Frontal cortex (tissue), 4 donors: ENCODE measurements around the gene HDAC10. TPM values are rescaled to one million over a fixed set of nuclear protein-coding genes. Genes with fewer than 3 reads are reported as not detected.
"Not testable (repeated sequence)": the region's sequence is repeated elsewhere in the genome, so short reads cannot be mapped to it uniquely, and the experiment has no call there.

ENCODE experiments used
- DNase-seq, 2 donors: peaks; one replicate each; pipeline ENCODE4 v3.0.0; 2012; ENCODE audit warnings: low spot score in 2 of 2
- FAIRE-seq: peaks from 2 replicates; lab custom pipeline; 2012; peaks lifted over from hg19 to GRCh38; lab: Jason Lieb, UNC
- total RNA-seq: library from RNA; depleted of rRNA; stranded (reverse); fragments of >200 nt; gene quantifications from one replicate; pipeline ENCODE4 v1.2.3, GENCODE V29; 2014
- donor health status: control.
- donor health status: control.
- donor health status: control.

HDAC10 gene
- total RNA-seq, 1 donor from 2014 or later: 16.7 TPM

GRCh38 chr22:50208430-50208938 lies 42.6 kb downstream of the HDAC10 start:
- FAIRE-seq (no peak), DNase-seq (no peak)

GRCh38 chr22:50207383-50208140 lies 43.5 kb downstream of the HDAC10 start:
- DNase-seq (peak in 1 of 2 donors; percentile 22), FAIRE-seq (no peak)

- no peak for FAIRE-seq
- DNase-seq: no peak
Measured at GRCh38 chr22:50206599-50206998, 44.5 kb downstream of the HDAC10 start.

DNA sequence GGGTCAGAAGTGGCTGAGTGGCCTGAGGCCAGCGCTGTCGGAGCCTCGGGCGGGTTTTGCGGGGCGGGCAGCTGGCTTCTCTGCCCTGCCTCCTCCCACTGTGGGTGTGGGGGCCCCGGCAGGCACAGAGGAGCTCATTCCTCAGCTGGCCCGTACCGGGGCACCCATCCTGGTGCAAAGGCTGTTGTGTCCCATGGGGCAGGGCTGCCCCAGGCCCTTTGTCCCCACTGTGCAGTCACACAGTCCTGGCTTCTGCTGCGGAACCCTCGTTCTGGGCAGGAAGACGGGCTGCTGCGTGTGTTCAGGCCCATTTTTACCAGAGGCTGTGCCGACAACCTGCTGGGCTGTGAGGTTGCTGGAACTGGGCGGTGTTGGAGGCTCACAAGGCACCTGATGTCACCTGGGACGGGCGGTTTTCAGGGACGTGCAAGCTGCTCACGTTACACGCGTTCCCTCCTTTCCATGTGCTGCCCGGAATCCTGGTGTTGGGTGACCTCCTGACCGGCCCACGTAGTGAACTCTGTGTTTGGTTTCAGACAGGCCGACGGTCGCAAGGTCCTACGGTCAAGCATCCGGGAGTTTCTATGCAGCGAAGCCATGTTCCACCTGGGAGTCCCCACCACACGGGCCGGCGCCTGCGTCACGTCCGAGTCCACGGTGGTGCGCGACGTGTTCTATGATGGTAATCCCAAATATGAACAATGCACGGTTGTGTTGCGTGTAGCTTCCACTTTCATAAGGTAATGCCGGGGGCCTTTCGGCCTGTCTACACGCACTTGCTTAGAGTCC lies 45.1 kb downstream of the HDAC10 start:
- FAIRE-seq: no peak
- DNase-seq: no peak

- FAIRE-seq, DNase-seq: not testable (repeated sequence)
Measured at GRCh38 chr22:50204998-50205397, 46.1 kb downstream of the HDAC10 start.

DNA sequence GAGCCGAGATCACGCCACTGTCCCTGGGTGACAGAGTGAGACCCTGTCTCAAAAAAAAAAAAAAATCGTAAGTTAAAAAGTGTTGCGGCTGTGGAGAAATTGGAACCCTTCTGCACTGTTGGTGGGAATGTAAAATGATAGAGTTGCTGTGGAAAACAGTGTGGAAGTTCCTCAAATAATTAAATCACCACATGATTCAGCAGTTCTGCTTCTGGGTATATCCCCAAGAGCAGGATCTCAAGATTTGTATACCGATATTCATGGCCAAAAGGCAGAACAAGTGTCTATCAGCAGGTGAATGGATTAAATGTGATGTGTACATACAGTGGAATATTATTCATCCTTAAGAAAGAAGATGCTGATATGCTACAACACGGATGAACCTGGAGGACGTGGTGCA lies 46.5 kb downstream of the HDAC10 start:
- DNase-seq (no peak), FAIRE-seq (no peak)

DNA sequence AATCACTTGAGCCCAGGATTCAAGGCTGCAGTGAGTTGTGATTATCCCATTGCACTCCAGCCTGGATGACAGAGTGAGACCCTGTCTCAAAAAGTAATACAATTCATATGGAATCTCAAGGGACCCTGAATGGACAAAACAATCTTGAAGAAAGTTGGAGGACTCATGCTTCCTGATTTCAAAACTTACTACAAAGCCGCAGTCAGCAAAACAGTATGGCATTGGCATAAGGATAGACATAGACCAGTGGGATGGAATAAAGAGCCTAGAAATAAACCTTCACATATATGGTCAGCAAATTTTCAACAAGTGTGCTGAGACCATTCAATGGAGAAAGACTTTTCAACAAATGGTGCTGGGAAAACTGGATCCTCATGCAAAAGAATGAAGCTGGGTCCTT lies 47.8 kb downstream of the HDAC10 start:
- FAIRE-seq (no peak), DNase-seq (no peak)

- FAIRE-seq: no peak
- DNase-seq: no peak
Measured at GRCh38 chr22:50202130-50202666, 48.9 kb downstream of the HDAC10 start.

GRCh38 chr22:50201191-50202129 lies 49.6 kb downstream of the HDAC10 start:
- FAIRE-seq (no peak), DNase-seq (peak; percentile 65 to 77)

GRCh38 chr22:50200461-50201190 lies 50.4 kb downstream of the HDAC10 start, which contains the start of gene SELENOO:
Gene SELENOO, plus strand, starts transcription at chr22:50201011. Its CDS starts 26 bp downstream, at chr22:50201037.
- FAIRE-seq (no peak), DNase-seq (peak; percentile 100)

DNA sequence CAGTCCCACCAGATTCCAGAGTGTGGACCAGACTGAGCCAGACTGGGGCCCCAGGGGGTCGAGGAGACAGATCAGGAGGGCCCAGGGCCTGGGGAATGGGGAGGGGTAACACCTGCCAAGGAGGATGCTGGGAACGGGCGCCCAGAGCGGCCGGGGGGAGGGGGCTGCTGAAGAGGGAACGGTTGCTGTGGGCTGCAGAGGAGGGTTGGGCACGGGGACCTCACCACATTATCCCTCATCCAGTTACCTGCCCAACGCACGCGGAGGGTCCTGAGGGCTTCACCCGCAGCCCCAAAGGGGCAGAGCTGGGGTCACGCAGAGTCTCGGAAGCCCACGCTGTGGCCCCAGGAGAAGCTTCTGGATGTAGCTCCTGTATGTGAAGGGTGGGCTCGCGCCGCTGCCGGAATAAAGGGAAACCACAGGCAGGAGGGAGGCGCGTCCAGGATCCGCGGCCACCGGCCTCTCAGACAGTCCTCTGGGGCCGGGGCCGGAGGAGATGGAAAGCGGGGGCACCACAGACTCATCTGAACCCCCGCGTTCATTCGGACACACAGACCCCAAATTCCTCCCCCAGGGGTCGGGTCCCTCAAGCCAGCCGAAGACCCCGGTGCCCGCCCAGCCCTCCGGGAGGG lies 51.1 kb downstream of the HDAC10 start:
- DNase-seq (no peak), FAIRE-seq (no peak)

GRCh38 chr22:50199251-50199721 lies 51.8 kb downstream of the HDAC10 start:
- FAIRE-seq (no peak), DNase-seq (no peak)

DNA sequence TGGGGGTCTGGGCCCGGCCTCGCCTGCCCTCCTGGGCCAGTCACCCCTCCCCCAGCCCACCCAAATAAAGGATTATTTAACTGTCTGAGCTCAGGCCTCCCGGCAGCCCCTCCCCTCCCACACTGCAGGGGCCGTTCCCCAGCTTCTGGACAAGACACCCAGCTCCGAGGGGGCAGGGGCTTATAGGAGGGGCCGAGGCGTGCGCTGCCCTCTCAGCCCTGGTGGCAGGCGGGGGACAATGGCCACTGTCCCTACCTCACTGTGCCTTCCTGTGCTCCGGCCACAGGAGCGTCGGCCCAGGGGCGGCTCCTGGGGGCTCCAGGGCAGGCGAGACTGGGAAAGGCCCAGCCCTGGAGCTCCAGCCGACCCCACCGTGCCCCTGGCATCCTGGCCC lies 52.4 kb downstream of the HDAC10 start:
- FAIRE-seq (no peak), DNase-seq (no peak)

GRCh38 chr22:50197856-50198623 lies 53.0 kb downstream of the HDAC10 start:
- no peak for FAIRE-seq
- no peak for DNase-seq

GRCh38 chr22:50197000-50197800 lies 53.9 kb downstream of the HDAC10 start:
- FAIRE-seq (no peak), DNase-seq (no peak)

GRCh38 chr22:50196256-50196655 lies 54.8 kb downstream of the HDAC10 start:
- DNase-seq (no peak), FAIRE-seq (no peak)
